ENCODE measurements around the gene PCNX1.

The PCNX1 gene

DNA sequence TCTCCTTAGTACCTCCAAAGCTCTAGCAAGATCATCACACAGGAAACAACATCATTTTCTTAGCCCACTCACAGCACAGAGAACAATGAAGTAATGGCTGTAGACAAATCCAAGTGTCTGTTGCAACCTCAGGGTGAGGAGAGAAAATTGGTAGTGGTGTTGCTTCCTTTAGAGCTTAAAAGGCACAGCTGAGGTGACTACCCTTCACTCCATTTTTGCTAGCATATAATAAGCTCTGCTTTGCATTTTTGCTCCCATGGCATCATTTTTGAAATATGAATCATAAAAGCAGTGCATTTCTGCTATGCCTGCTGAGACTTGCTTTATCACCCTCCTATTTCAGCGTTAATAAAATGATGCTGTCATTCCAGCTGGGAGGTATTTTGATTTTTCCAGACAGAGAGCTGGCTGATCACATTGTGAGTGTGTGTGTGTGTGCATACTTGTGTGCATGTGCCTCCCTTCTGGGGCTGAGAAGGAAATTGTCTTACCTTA, 18.5 kb upstream of the PCNX1 start:
- no peak for DNase-seq (ENCODE audit: low read depth, low spot score)

DNA sequence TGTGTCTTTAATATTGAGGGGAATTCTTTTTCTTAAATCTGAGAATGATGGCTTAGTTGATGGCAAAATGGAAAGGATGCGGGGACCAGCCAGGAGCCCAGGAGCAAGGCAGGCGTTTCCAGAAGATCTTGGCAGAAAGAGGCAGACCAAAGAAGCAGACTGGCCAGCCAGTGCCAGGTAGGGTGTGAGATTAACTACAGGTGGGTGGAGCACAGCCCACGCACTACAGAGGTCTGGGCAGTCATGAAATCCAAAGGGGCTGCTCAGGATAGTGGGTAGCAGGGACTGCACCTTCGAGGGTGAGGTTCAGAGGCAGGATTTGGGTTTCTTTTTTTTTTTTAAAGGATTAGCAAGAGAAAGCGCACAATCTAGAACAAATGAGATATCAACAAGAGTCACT, 17.7 kb upstream of the PCNX1 start:
- no peak for DNase-seq (ENCODE audit: low read depth, low spot score)

DNA sequence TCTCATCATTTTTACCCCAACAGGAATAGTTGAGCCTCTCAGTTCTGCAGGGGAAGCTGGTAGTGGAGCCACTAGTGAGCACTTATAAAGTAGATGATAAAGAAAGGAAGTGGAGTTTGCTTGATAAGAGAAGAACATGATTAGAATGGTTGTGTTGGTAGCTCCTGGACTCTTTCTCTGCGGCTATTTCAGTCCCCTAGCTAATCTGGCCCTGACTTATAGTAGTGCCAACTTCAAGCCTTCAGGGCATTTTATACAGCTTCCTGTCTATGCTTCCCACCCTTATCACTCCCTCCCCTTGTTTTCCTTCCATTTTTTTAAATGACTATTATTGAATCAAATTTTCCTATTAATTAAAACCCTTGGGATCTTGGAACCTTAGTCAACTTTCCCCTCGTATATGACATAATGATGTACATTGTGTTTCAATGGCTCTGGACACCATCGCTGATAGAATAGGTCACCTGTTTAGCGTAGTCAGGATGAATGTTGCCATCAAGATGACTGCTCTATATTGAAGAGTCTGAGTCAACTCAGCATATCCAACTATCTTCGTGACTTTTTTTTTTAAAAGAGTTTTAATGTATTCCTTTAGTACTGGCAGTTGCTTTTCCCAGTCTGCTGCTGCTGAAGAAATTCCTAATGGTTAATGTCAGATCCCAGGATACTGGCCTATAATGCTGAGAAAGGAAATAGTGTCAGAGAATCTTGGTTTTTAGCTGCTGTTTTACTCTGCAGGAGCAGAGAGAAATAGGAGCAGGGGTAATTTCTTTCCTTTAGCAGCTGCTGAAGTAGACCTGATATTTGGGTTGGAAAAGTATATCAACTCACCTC, 16.2 kb upstream of the PCNX1 start:
- DNase-seq (ENCODE audit: low read depth, low spot score): no peak

DNA sequence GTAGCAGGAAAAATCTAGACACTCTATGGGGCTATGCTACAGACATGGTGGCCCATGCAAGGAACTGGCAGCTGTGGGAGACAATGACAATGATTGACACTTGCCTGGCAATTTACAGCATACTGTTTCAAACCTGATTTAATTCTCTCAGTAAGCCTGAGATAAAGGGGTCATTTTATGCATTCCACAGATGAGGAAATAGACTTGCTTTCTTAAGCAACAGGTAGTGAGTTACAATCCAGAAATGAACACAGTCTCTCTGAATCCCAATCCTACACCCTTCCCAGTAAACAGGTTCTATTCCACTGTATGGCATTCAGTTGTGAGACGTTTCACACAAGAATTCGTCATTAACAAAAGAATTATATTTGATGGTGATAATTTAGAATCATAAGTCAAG, 15.5 kb upstream of the PCNX1 start:
- DNase-seq (ENCODE audit: low read depth, low spot score): no peak

DNA sequence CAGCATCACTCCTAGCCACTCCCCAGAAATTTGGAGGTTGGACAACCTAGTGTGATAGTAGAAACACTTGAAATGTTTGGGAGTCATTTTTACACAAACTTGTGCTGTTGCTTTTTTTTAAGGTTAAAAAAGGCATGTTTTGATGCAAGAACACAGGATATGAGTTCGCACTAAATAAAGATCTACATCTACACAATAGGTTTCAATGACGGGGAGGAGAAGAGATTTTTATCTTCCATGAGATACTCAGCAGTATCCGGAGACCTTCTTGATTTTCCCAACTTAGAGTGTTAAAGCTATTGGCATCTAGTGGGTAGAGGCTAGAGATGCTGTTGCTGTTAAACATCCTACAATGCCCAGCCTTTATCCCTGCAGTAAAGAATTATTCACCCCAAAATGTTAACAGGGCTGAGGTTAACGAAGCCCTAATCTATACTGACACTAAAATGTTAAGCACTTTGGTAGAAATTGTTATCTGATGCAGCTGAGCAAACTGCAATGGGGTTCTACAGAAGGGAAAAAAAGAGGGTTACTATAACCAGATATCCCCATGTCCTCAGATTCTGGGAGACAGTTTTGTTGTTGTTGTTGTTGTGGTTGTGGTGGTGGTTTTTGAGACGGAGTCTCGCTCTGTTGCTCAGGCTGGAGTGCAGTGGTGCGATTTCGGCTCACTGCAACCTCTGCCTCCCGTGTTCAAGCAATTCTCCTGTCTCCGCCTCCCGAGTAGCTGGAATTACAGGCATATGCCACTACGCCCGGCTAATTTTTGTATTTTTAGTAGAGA, 14.0 kb upstream of the PCNX1 start:
- no peak for DNase-seq (ENCODE audit: low read depth, low spot score)

DNA sequence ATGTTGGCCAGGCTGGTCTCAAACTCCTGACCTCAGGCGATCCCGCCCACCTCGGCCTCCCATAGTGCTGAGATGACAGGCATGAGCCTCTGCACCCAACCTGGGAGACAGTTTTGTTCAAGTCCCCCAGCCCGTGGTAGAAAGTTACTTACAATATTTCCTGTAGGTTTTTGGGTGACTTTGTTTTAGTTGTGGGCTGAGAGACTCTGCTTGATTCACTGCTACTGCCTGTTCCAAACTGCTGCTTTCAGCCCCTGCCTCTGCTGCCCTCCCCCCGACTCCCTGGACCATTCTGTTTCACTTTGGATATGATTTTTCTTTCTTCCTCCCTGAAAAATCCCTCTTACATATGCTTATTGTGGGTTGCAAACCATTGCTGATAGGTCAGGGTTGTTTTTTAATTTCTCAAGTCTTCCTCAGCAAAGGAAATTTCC, 13.4 kb upstream of the PCNX1 start:
- no peak for DNase-seq (ENCODE audit: low read depth, low spot score)

DNA sequence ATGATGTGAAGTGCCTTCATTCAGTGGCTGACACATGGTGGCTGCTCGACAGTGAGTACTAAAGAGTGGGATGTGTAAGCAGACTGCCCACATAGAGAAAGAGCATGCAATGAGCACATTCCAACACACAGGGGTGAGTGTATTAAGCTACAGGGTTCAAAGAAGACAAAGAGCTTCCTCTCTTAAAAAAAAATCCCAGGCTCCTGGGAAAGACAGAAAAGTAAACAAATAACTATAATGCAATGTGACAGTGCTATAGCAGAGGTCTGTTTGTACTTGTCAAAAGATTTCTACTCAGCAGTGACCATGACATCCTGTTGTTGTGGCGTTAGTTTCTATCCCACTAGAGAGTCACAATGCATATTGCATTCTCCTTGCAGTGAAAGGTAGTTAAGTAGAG, 12.4 kb upstream of the PCNX1 start:
- DNase-seq (ENCODE audit: low read depth, low spot score): no peak

DNA sequence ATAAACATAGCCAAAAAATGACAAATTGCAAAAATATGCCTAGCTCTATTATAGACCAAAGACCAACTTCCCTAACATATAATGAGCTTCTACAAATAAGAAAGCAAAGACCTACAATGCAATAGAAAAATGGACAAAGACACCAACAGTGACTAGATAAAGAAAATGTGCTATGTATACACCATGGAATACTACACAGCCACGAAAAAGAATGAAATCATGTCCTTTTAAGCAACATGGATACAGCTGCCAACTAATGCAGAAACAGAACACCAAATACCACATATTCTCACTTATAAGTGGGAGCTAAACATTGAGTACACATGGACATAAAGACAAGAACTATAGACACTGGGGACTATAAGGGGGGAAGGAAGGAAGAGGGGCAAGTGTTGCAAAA, 10.9 kb upstream of the PCNX1 start:
- no peak for DNase-seq (ENCODE audit: low read depth, low spot score)

DNA sequence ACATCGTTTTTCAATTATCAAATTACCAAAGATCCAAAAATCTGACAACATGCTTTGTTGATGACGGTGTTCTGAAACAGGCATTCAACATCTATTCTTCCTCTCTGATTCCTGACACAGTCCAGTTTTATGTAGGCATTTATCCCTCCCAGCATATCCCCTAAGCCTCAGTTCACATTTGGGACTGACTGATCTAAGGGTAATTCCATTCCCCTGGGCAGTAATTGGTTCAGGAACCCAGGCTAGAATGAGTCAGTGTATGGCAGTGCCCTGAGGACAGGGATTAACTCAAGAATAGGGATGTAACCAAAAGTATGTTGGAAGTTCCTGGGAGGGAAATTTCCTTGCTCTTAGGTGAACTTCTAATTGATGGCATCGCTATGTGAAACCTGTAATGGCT, 10.3 kb upstream of the PCNX1 start:
- DNase-seq (ENCODE audit: low read depth, low spot score): no peak

DNA sequence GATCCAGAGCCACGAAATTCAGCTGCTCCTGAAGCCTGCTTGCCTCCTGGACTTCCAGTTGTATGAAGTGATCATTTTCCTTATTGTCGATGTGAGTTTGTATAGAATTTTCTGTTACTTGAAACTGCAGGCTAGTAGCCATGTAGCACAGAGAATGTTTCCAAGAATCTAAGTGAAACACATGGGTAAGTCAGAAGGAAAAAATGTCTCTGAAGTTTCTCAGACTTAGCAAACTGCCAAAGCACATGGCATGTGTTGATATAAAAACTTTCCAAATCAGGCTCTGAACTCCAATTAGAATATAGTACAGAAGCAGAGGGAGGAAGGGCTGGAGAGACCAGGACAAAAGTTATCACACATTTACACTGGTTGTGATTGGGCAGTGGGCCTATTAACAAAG, 9.8 kb upstream of the PCNX1 start:
- DNase-seq (ENCODE audit: low read depth, low spot score): peak; percentile 83

DNA sequence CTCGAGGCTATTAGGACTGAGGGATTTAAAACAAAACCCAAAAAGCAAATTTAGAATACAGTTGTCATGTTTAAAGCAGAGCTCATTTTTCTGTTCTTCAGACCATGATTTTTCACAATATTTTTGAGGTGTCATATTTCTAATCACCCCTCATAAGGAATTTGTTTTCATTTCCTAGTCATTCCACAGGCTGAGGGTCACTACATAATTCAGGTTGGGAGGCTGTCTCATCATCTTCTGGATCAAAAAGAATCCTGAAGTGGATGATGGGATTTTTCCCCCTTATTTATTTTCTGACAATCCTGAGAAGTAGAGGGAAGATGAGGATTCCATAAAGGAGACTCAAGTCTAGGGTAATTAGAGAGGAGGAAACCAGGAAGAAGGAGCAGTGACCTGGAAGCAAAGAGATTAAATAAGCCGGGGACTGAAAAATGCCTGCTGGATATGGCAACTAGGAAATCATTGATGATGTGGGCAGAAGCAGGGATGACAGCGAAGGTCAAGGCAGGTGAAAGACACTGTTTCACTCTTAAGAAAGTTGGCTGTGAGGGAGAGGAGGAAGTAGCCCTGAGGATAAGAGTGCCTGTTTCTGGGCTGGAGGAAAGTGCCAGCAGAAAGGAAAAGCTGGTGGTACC, 9.0 kb upstream of the PCNX1 start:
- DNase-seq (ENCODE audit: low read depth, low spot score): no peak

DNA sequence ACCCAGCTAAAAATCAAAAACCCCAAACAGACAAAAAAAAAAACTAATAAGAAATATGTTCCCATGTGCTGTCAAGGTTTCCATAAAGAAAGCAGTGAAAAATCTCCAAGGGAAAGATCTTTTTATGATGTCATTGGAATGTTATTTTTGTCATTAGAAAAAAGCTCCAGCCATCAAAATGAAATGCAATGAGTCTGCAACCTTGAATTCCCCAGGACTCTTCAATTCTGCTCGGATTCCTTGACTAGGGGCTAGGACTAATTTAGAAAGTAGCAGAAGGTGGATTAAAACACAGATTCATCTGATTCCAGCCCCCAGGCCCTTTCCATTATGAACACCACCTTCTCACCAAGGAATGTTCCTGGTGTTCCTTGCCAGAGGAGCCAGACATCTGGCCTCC, 6.0 kb upstream of the PCNX1 start:
- peak; percentile 65 for DNase-seq (ENCODE audit: low read depth, low spot score)

DNA sequence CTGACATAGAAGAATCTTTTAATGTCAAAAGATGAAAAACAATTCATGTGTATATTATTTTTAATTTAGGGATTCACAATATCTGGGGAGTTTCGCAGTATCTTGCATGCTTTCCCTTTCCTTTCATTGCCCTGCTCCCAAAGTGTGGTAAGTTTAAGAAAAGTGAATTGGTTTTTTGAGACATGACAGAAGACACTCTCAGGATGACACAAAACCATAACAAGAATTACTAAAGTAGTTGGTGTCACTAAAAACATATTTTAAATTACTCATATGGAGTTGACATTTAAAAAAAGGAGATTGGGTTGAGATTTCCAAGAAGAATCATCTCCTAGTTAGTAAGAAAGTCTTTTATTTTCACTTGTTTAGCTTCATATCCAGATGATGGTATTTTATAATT, 5.1 kb upstream of the PCNX1 start:
- no peak for DNase-seq (ENCODE audit: low read depth, low spot score)

DNA sequence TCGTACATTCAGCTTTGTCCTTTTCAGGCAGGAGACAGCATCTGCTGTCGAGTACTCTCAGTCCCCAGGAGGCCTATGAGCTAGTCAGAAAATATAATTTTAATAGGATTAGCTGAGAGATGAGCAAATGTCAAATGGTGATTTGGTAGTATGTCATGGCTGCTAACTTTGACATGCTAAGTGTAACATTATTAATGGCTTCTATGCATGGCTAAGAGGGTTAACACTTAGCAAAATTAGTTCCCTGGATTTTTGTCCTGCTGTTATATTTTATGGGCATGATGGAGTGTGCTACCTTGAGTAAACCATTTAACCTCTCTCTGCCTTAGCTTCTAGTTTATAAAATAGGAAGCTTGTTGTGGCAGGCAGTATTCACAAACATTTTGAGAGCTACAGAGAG, 2.9 kb upstream of the PCNX1 start:
- DNase-seq (ENCODE audit: low read depth, low spot score): no peak

DNA sequence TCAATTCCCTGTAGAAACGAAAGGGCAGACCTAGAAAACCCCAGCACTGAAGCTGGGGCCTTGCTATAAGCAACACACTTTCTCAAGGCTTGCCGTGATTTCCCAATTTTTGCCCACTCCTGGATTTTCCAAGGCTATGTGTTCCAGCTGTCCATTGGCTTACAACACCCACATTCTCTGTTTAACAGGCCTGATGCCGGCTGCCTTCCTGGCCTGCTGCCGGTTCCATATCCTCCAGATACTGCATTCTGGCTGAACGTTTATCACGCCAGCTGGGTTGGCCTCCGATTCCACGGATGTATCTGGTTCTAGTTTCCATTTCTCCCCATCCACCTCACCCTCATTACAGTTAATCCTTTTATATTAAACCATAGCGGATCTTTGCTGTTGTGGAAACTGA, 2.0 kb upstream of the PCNX1 start:
- DNase-seq (ENCODE audit: low read depth, low spot score): no peak

DNA sequence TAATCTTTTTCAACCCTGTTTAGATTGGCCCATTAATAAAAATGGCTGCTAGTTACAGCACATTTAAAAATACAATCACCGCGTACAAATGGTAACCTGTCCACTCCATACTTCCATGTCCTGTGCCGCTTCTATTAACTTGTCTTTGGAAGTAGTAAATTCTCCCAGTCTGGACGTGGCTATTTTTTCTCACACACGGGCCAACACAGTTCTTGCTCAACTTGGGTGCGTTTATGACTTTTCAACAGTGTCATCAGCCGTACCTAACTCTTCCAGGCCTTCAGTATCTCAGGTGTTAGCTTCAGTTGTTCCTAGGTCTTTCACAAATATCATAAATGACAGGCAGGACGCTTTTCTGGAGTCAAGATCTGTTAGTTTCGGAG, 475 bp upstream of the PCNX1 start:
- no peak for DNase-seq (ENCODE audit: low read depth, low spot score)

DNA sequence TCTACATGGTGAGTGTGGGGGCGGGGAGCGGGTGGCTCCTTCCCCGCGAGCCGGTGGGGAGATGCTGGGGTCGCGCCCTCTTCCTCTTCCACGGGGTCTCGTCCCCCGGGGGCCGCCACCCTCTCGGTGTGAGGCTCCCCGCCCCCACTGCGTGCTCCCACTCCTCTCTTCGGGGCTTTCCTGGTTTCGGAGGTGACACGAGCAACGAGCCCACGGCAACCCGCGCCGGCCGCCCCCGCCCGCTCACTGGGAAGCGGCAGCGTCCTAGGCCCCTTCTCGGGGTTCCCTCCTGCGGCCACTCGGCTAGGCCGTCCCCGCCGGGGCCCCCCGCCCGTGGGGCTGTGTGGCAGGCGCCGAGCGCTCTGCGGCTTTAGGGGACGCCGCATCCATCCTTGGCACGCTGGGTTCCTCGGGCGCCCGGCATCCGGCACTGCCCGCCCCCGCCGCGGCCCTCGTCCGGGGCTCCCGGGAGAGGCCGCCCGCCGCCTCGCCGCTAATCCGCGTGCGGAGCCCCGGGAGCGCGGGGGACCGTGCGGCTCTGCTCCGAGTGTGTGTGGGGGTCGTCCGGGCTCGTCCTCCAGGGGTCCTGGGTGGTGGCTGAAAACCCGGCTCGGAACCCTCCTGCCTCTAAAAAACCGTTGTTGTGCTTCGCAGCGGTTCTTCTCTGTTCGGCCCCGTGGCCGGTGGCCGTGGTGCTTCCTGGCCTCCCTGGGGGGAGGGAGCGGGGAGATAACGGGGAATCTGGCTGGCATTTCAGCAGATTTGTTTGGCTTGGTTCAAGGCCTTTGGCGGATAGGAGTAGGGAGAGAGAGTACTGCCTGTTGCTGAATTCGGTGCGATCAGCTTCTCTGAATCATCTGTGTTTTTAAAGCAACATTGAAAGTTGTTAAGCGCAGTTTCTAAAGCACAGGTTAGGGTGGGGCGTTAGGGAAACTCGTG, 1.0 kb downstream of the PCNX1 start:
- DNase-seq (ENCODE audit: low read depth, low spot score): peak; percentile 74

DNA sequence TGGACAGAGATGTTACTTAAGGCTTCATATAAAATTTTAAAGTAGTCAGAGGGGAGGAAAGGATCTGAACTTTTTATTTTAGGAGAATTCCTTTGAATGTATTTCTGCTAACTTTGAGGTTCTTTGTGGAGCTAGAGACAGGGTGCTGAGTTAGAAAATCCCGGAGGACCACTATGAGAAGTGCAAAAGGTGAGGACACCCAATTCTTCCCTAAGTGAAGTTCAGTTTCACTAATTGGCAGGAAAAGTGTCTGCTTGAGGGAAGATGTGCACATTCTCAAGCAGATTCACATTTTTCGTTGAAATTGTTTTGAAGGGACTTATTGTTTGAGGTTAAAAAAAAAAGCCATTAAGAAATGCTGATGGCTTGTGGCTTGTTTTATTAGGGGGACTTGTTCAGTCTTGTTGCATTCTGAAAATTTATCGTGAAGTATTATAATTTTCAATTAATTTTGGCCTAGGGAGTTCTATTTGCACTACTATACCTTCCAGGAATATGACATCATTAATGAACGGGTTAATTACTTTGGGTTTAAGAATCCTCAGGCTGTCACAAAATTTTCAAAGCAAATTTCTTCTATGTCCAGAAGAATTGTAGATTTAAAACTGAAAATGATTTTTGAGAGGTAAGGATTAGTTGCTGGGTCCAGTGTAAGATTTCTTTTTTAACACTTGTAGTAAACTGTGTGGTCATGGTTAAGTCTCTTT, 1.8 kb downstream of the PCNX1 start:
- DNase-seq (ENCODE audit: low read depth, low spot score): no peak

DNA sequence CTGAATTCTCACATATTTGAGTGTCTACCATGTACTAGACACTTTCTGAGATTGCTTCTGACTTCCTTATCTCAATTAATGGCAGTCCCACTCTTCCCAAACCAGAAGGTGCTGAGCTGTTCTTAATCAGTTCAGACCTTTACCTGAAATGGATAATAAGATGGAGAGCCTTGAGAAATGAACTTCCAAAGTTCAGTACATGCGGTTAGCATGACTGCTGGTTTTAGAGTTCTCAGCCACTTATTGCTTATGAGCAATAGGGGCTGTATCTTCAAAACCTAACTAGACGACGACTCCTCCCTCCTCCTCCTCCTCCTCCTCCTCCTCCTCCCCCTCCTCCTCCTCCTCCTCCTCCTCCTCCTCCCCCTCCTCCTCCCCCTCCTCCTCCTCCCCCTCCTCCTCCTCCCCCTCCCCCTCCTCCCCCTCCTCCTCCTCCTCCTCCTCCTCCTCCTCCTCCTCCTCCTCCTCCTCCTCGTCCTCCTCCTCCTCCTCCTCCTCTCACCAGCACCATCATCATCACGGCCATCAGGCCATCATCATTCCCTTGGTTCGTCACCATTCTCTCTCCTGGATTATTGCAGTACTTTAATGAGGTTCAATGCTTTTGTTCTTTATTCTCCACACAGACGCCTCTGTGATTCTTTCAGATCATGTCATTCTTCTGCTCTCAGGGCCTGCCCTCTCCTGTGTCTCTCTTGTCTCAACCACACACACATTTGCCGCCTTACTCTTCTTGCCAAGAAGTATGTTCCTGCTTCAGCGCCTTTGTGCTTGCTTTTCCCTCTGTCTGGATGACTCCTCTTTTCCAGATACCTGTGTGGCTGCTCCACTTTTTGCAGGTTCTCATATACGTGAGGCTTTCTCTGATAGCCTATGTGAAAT, 2.7 kb downstream of the PCNX1 start:
- DNase-seq (ENCODE audit: low read depth, low spot score): no peak

DNA sequence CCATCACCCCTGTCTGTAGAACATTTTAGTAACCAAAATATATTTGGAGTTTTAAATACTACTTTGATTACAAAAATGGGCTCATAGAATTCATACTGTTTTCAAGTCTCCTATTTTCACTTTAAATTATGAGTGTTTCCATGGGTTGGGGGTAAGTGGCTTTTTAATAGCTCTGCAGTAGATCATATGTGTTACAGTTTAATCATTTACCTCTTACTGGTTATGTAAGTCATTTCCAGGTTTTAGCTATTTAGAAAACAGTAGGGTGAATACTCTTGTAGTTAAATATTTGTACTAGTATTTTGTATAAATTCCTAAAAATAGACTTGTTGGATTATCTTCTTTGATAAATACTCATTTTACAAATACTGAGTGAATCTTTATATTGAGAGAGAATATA, 8.2 kb downstream of the PCNX1 start:
- no peak for DNase-seq (ENCODE audit: low read depth, low spot score)
